DOHH2 (cell line): ENCODE results near the gene SLC29A2.

ENCODE experiments used
- H3F3A ChIP-seq: fragments of 200-600 bp; sonication (generic), shearing (Covaris generic); 2 replicates; pipeline ENCODE4 v1.6.0; 2016; ENCODE audit warnings: antibody characterized with exemption, mild to moderate bottlenecking; ENCODE audit not compliant: control insufficient read depth, insufficient read depth
- H3K27ac ChIP-seq: fragments of 200-600 bp; sonication (generic); 2 replicates; pipeline ENCODE4 v1.5.1; 2014; ENCODE audit warnings: low read depth, mild to moderate bottlenecking, low read length, moderate library complexity
- H3K27me3 ChIP-seq: fragments of 200-600 bp; sonication (generic); 2 replicates; pipeline ENCODE4 v1.6.1; 2014; ENCODE audit warnings: mild to moderate bottlenecking, low read length, mixed read lengths; ENCODE audit not compliant: control insufficient read depth
- H3K36me3 ChIP-seq: fragments of 200-600 bp; sonication (generic); 2 replicates; pipeline ENCODE4 v1.6.1; 2014; ENCODE audit warnings: mild to moderate bottlenecking, low read length, moderate library complexity, mixed read lengths; ENCODE audit not compliant: control insufficient read depth
- H3K4me1 ChIP-seq: fragments of 200-600 bp; sonication (generic); 2 replicates; pipeline ENCODE4 v1.6.1; 2014; ENCODE audit warnings: mild to moderate bottlenecking, low read length, mixed read lengths; ENCODE audit not compliant: control insufficient read depth
- H3K4me2 ChIP-seq: fragments of 200-600 bp; sonication (generic); 2 replicates; pipeline ENCODE4 v1.6.0; 2014; ENCODE audit warnings: mild to moderate bottlenecking, low read length, moderate library complexity
- H3K4me3 ChIP-seq: fragments of 200-600 bp; sonication (generic); 2 replicates; pipeline ENCODE4 v1.5.1; 2014; ENCODE audit warnings: mild to moderate bottlenecking, low read length, mixed read lengths
- H3K79me2 ChIP-seq: fragments of 200-600 bp; sonication (generic); 2 replicates; pipeline ENCODE4 v1.6.1; 2014; ENCODE audit warnings: mild to moderate bottlenecking, low read length, mixed read lengths; ENCODE audit not compliant: control insufficient read depth
- H3K9me2 ChIP-seq: fragments of 200-600 bp; sonication (generic); replicated peaks from 2 replicates; pipeline ENCODE4 v1.6.1; 2014; ENCODE audit warnings: mild to moderate bottlenecking, low read length, mixed read lengths; ENCODE audit not compliant: control insufficient read depth
- H3K9me3 ChIP-seq: fragments of 200-600 bp; sonication (generic); 2 replicates; pipeline ENCODE4 v1.6.1; 2014; ENCODE audit warnings: antibody characterized with exemption, low read length, mixed read lengths; ENCODE audit not compliant: control insufficient read depth, insufficient read depth
- H4K20me1 ChIP-seq: fragments of 200-600 bp; sonication (generic); 2 replicates; pipeline ENCODE4 v1.6.0; 2014; ENCODE audit warnings: low read depth, mild to moderate bottlenecking, antibody characterized with exemption, low read length, moderate library complexity; ENCODE audit not compliant: control insufficient read depth, insufficient read depth
- CTCF ChIP-seq: fragments of 200-600 bp; sonication (generic); IDR thresholded peaks from one replicate; pipeline ENCODE4 v1.5.1; 2014; ENCODE audit warnings: antibody characterized with exemption, mild to moderate bottlenecking, low read depth, low read length; ENCODE audit not compliant: poor library complexity, severe bottlenecking
- EZH2phosphoT487 ChIP-seq: fragments of 200-600 bp; sonication (generic); IDR thresholded peaks from 2 replicates; pipeline ENCODE4 v1.6.1; 2017; ENCODE audit warnings: borderline replicate concordance, mild to moderate bottlenecking, antibody characterized with exemption, low read length, moderate library complexity, mixed read lengths

The SLC29A2 gene

GRCh38 chr11:66367561-66368312 is 3.8 kb downstream of the SLC29A2 start:
- Histone ChIP-seq H3K79me2 (peaks cover 26% of the 10 kb centered on the region), H3K4me2 (no peak overlapping the region), H3K4me1 (peaks cover 20% of the 10 kb centered on the region), H3K4me3 (no peak overlapping the region), H3K9me2 (no peaks in the 10 kb centered on the region), H3K27ac (no peak overlapping the region), H3K27me3 (peaks cover 5% of the 10 kb centered on the region; the same call in 1 of the 2 replicates), H3F3A (peaks cover 6% of the 10 kb centered on the region), H4K20me1 (peaks cover 4% of the 10 kb centered on the region; the same call in 1 of the 2 replicates), H3K36me3 (peaks cover 77% of the 10 kb centered on the region), H3K9me3 (no peaks in the 10 kb centered on the region)
- TF ChIP-seq EZH2phosphoT487 (no peak), CTCF (no peak)

GRCh38 chr11:66366844-66367477 is 4.6 kb downstream of the SLC29A2 start:
- H3F3A ChIP-seq: 0 out of 2 replicates have a peak, but pooled peaks cover under 1% of the 10 kb centered on the region
- no peak for TF ChIP-seq EZH2phosphoT487
- H3K4me2 ChIP-seq: no peak overlapping the region
- H3K36me3 ChIP-seq: peaks cover 79% of the 10 kb centered on the region
- H3K4me3 ChIP-seq: no peak overlapping the region
- peaks cover 5% of the 10 kb centered on the region; the same call in 1 of the 2 replicates for H3K27me3 ChIP-seq
- H3K4me1 ChIP-seq: peaks cover 16% of the 10 kb centered on the region
- H3K27ac ChIP-seq: no peak overlapping the region
- H3K9me2 ChIP-seq: no peaks in the 10 kb centered on the region
- peaks cover 26% of the 10 kb centered on the region for H3K79me2 ChIP-seq
- H4K20me1 ChIP-seq: peaks cover 4% of the 10 kb centered on the region; the same call in 1 of the 2 replicates
- H3K9me3 ChIP-seq: no peaks in the 10 kb centered on the region

- Histone ChIP-seq H3K36me3 (peaks cover 76% of the 10 kb centered on the region), H3K4me1 (peaks cover 15% of the 10 kb centered on the region), H3K79me2 (peaks cover 21% of the 10 kb centered on the region), H3K4me2 (no peak overlapping the region), H3K27ac (no peak overlapping the region), H3K4me3 (no peak overlapping the region), H4K20me1 (peaks cover 4% of the 10 kb centered on the region; the same call in 1 of the 2 replicates), H3K27me3 (peaks cover under 1% of the 10 kb centered on the region; the same call in 1 of the 2 replicates), H3K9me2 (no peaks in the 10 kb centered on the region), H3F3A (0 out of 2 replicates have a peak, but pooled peaks cover 2% of the 10 kb centered on the region), H3K9me3 (no peaks in the 10 kb centered on the region)
- TF ChIP-seq CTCF: no peak
- TF ChIP-seq EZH2phosphoT487: no peak
Observed at GRCh38 chr11:66365711-66366619, 5.6 kb downstream of the SLC29A2 start.
